ENCODE measurements around the gene GFI1. TPM values are rescaled to one million over a fixed set of nuclear protein-coding genes. Genes with fewer than 3 reads are reported as not detected.

The GFI1 gene
- total RNA-seq, 1 donor from 2014 or later: not detected

- no peaks in the 10 kb centered on the region for H3K36me3 Mint-ChIP-seq (ENCODE audit: unreplicated experiment)
- H3K4me1 Mint-ChIP-seq (ENCODE audit: low read depth, unreplicated experiment): no peaks in the 10 kb centered on the region
- peaks cover 2% of the 10 kb centered on the region for H3K27me3 Mint-ChIP-seq (ENCODE audit: unreplicated experiment)
- H3K27ac Mint-ChIP-seq (ENCODE audit: unreplicated experiment): no peak overlapping the region
- TF ChIP-seq CTCF (IDR thresholded peaks at IDR 0.05; ENCODE audit: partially characterized antibody, unreplicated experiment): no peak
- no peaks in the 10 kb centered on the region for H3K9me3 Mint-ChIP-seq (ENCODE audit: unreplicated experiment)
- no peak overlapping the region for H3K4me3 Mint-ChIP-seq (ENCODE audit: unreplicated experiment)
- DNase-seq: no peak
These were observed 8.8 kb upstream of the GFI1 start for GRCh38 chr1:92495392-92496063.

- Mint-ChIP-seq H3K27ac (ENCODE audit: unreplicated experiment) (no peak overlapping the region), H3K27me3 (ENCODE audit: unreplicated experiment) (peaks cover 2% of the 10 kb centered on the region), H3K4me3 (ENCODE audit: unreplicated experiment) (no peak overlapping the region), H3K36me3 (ENCODE audit: unreplicated experiment) (no peaks in the 10 kb centered on the region), H3K9me3 (ENCODE audit: unreplicated experiment) (no peaks in the 10 kb centered on the region), H3K4me1 (ENCODE audit: low read depth, unreplicated experiment) (no peaks in the 10 kb centered on the region)
- TF ChIP-seq CTCF (IDR thresholded peaks at IDR 0.05; ENCODE audit: partially characterized antibody, unreplicated experiment): no peak
- no peak for DNase-seq
These were observed 7.9 kb upstream of the GFI1 start for GRCh38 chr1:92494485-92495141.

GRCh38 chr1:92493139-92493538, 6.4 kb upstream of the GFI1 start:
- no peak overlapping the region for H3K27ac Mint-ChIP-seq (ENCODE audit: unreplicated experiment)
- H3K9me3 Mint-ChIP-seq (ENCODE audit: unreplicated experiment): no peaks in the 10 kb centered on the region
- H3K4me3 Mint-ChIP-seq (ENCODE audit: unreplicated experiment): no peak overlapping the region
- no peaks in the 10 kb centered on the region for H3K4me1 Mint-ChIP-seq (ENCODE audit: low read depth, unreplicated experiment)
- TF ChIP-seq CTCF (IDR thresholded peaks at IDR 0.05; ENCODE audit: partially characterized antibody, unreplicated experiment): no peak
- DNase-seq: no peak
- no peaks in the 10 kb centered on the region for H3K36me3 Mint-ChIP-seq (ENCODE audit: unreplicated experiment)
- H3K27me3 Mint-ChIP-seq (ENCODE audit: unreplicated experiment): peaks cover 7% of the 10 kb centered on the region

GRCh38 chr1:92488832-92489231, 2.1 kb upstream of the GFI1 start:
- peaks cover 13% of the 10 kb centered on the region for H3K27me3 Mint-ChIP-seq (ENCODE audit: unreplicated experiment)
- TF ChIP-seq CTCF (IDR thresholded peaks at IDR 0.05; ENCODE audit: partially characterized antibody, unreplicated experiment): no peak
- peaks cover 5% of the 10 kb centered on the region for H3K4me1 Mint-ChIP-seq (ENCODE audit: low read depth, unreplicated experiment)
- no peak overlapping the region for H3K27ac Mint-ChIP-seq (ENCODE audit: unreplicated experiment)
- H3K36me3 Mint-ChIP-seq (ENCODE audit: unreplicated experiment): no peaks in the 10 kb centered on the region
- H3K9me3 Mint-ChIP-seq (ENCODE audit: unreplicated experiment): peaks cover 2% of the 10 kb centered on the region
- H3K4me3 Mint-ChIP-seq (ENCODE audit: unreplicated experiment): no peak overlapping the region
- DNase-seq: no peak

- Mint-ChIP-seq H3K4me3 (ENCODE audit: unreplicated experiment) (no peak overlapping the region), H3K36me3 (ENCODE audit: unreplicated experiment) (no peaks in the 10 kb centered on the region), H3K4me1 (ENCODE audit: low read depth, unreplicated experiment) (peaks cover 5% of the 10 kb centered on the region), H3K27ac (ENCODE audit: unreplicated experiment) (no peak overlapping the region), H3K27me3 (ENCODE audit: unreplicated experiment) (peaks cover 14% of the 10 kb centered on the region), H3K9me3 (ENCODE audit: unreplicated experiment) (peaks cover 2% of the 10 kb centered on the region)
- DNase-seq: no peak
- TF ChIP-seq CTCF (IDR thresholded peaks at IDR 0.05; ENCODE audit: partially characterized antibody, unreplicated experiment): no peak
These were observed 1.7 kb upstream of the GFI1 start for GRCh38 chr1:92488416-92488815.
